ENCODE results near the gene CD58.

Gene CD58

GRCh38 chr1:116532671-116533428 is 38.0 kb downstream of the CD58 start:
- no peak for DNase-seq (ENCODE audit: low read depth)
- TF ChIP-seq CTCF (conservative IDR thresholded peaks at IDR 0.05; ENCODE audit: low read depth, low read length), result no peak
- no peak overlapping the region for H3K4me3 ChIP-seq (ENCODE audit: low read length)

- H3K4me3 ChIP-seq (ENCODE audit: low read length), result no peak overlapping the region
- TF ChIP-seq CTCF (conservative IDR thresholded peaks at IDR 0.05; ENCODE audit: low read depth, low read length), result no peak
- DNase-seq (ENCODE audit: low read depth), result no peak
These were observed 38.9 kb downstream of the CD58 start for GRCh38 chr1:116531917-116532316.

GRCh38 chr1:116529681-116530080 is 41.1 kb downstream of the CD58 start:
- H3K4me3 ChIP-seq (ENCODE audit: low read length), result no peak overlapping the region
- no peak for TF ChIP-seq CTCF (conservative IDR thresholded peaks at IDR 0.05; ENCODE audit: low read depth, low read length)

DNA sequence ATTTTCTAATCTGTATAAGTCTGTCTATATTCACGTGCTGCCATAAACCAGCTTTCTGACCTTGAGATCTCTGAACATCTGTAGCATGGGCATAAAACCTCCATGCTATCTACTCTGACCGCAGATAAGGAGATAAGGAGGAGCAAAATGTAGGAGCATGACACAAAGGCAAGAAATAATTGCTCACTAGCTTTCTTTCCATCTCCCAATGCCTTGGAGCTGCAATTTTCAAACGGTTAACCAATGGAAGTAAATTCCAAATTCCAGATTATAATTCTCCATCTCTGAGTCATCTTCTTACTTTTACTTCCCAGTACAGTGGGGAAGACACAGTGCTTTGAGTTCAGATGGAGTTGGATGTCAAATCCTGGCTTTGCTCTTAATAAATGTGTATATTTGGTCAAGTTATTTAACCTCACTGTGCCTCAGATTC is 41.6 kb downstream of the CD58 start:
- DNase-seq (ENCODE audit: low read depth), result no peak
- TF ChIP-seq CTCF (conservative IDR thresholded peaks at IDR 0.05; ENCODE audit: low read depth, low read length), result no peak
- no peak overlapping the region for H3K4me3 ChIP-seq (ENCODE audit: low read length)

More at GRCh38 chr1:116529681-116530080, 41.1 kb downstream of the CD58 start:
- DNase-seq (ENCODE audit: low read depth), result no peak

GRCh38 chr1:116528329-116529083 is 42.3 kb downstream of the CD58 start:
- no peak for DNase-seq (ENCODE audit: low read depth)
- no peak for TF ChIP-seq CTCF (conservative IDR thresholded peaks at IDR 0.05; ENCODE audit: low read depth, low read length)
- no peak overlapping the region for H3K4me3 ChIP-seq (ENCODE audit: low read length)

- no peak for DNase-seq (ENCODE audit: low read depth)
- no peak overlapping the region for H3K4me3 ChIP-seq (ENCODE audit: low read length)
- TF ChIP-seq CTCF (conservative IDR thresholded peaks at IDR 0.05; ENCODE audit: low read depth, low read length), result no peak
These were observed 45.4 kb downstream of the CD58 start for GRCh38 chr1:116525440-116525839.

Measured in retinal pigment epithelial cell (primary cell).